ENCODE results near the gene C19orf81. TPM values are rescaled to one million over a fixed set of nuclear protein-coding genes. Genes with fewer than 3 reads are reported as not detected.

Gene C19orf81
- total RNA-seq, 2 donors from 2014 or later, result 4.3 to 33.2 TPM

- TF ChIP-seq POLR2AphosphoS5 (IDR thresholded peaks at IDR 0.05), result no peak
- TF ChIP-seq, protein P1, sequence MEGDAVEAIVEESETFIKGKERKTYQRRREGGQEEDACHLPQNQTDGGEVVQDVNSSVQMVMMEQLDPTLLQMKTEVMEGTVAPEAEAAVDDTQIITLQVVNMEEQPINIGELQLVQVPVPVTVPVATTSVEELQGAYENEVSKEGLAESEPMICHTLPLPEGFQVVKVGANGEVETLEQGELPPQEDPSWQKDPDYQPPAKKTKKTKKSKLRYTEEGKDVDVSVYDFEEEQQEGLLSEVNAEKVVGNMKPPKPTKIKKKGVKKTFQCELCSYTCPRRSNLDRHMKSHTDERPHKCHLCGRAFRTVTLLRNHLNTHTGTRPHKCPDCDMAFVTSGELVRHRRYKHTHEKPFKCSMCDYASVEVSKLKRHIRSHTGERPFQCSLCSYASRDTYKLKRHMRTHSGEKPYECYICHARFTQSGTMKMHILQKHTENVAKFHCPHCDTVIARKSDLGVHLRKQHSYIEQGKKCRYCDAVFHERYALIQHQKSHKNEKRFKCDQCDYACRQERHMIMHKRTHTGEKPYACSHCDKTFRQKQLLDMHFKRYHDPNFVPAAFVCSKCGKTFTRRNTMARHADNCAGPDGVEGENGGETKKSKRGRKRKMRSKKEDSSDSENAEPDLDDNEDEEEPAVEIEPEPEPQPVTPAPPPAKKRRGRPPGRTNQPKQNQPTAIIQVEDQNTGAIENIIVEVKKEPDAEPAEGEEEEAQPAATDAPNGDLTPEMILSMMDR (IDR thresholded peaks at IDR 0.05), result no peak
- TF ChIP-seq POLR2A (IDR thresholded peaks at IDR 0.05), result no peak
- no peaks in the 10 kb centered on the region for H3K9me3 ChIP-seq
- H3K27ac ChIP-seq, result no peak overlapping the region
- peaks cover 4% of the 10 kb centered on the region for H3K4me1 ChIP-seq (replicated peaks)
- 73% methylated on average over 2 of the region's 2 CpGs for WGBS
- DNase-seq (ENCODE audit: low spot score), result no peak
- intact Hi-C loops (cut with DNase I), result no loop called here
- H3K27me3 ChIP-seq (replicated peaks; ENCODE audit: insufficient read depth), result no peaks in the 10 kb centered on the region
- no peak overlapping the region for H3K4me3 ChIP-seq
- no peaks in the 10 kb centered on the region for H3K36me3 ChIP-seq
These were observed 8.9 kb upstream of the C19orf81 start for GRCh38 chr19:50640368-50640767.

DNA sequence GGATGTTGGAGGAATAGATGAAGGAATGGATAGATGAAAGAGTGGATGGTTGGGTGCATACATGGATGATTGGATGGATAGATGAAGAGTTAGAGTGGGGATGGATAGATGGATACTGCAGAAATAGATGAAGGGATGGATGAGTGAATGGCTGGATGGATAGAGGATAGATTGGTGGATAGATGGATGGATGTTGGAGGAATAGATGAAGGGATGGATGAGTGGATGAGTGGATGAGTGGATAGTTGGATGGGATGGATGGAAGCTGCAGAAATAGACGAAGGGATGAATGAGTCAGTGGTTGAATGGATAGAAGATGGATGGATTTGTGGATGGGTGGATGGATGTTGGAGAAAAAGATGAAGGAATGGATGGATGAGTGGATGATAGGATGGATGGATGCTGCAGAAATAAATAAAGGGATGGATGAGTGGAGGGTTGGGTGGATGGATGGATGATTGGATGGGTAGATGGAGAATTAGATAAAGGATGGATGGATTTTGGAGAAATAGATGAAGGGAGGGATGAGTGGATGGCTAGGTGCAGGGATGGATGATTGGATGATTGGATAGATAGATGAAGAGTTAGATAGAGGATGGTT, 4.8 kb upstream of the C19orf81 start:
- no peak for DNase-seq (ENCODE audit: low spot score)
- H3K27ac ChIP-seq, result no peak overlapping the region
- 44% methylated on average over 1 of the region's 1 CpG for WGBS
- no peaks in the 10 kb centered on the region for H3K36me3 ChIP-seq
- H3K4me3 ChIP-seq, result no peak overlapping the region
- no peaks in the 10 kb centered on the region for H3K9me3 ChIP-seq
- H3K27me3 ChIP-seq (replicated peaks; ENCODE audit: insufficient read depth), result no peaks in the 10 kb centered on the region
- intact Hi-C loops (cut with DNase I), result no loop called here
- TF ChIP-seq POLR2A (IDR thresholded peaks at IDR 0.05) (no peak), POLR2AphosphoS5 (IDR thresholded peaks at IDR 0.05) (no peak)
- TF ChIP-seq, protein P1 (IDR thresholded peaks at IDR 0.05), result no peak
- no peaks in the 10 kb centered on the region for H3K4me1 ChIP-seq (replicated peaks)

DNA sequence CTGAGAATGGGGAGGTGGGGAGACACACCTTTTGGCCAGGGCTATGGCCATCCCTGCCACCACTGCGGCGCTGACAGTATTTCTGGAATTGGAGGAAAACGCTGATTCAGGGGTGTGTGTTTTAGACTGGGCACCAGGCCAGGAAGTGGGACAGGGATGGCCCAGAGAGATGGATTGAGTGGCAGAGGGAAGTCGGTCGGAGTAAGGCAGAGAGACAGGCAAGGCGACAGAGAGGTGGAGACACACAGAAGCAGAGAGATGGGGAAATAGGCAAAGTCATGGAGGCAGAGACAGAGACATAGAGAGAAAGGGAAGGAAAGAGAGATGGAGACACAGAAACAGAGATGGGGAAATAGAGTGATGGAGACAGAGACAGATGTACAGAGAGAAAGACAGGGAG, 4.1 kb upstream of the C19orf81 start:
- intact Hi-C loops (cut with DNase I), result no loop called here
- Histone ChIP-seq H3K4me1 (replicated peaks) (no peaks in the 10 kb centered on the region), H3K4me3 (no peak overlapping the region), H3K27me3 (replicated peaks; ENCODE audit: insufficient read depth) (no peaks in the 10 kb centered on the region), H3K27ac (no peak overlapping the region), H3K9me3 (no peaks in the 10 kb centered on the region), H3K36me3 (no peaks in the 10 kb centered on the region)
- WGBS, result 83% methylated on average over 6 of the region's 6 CpGs
- TF ChIP-seq POLR2AphosphoS5 (IDR thresholded peaks at IDR 0.05) (no peak), POLR2A (IDR thresholded peaks at IDR 0.05) (no peak)
- TF ChIP-seq, protein P1 (IDR thresholded peaks at IDR 0.05), result no peak
- no peak for DNase-seq (ENCODE audit: low spot score)

- no peaks in the 10 kb centered on the region for H3K27me3 ChIP-seq (replicated peaks; ENCODE audit: insufficient read depth)
These were observed 3.0 kb upstream of the C19orf81 start for GRCh38 chr19:50646074-50646807.

More at GRCh38 chr19:50646074-50646807, 3.0 kb upstream of the C19orf81 start:
- intact Hi-C loops (cut with DNase I), result no loop called here
- no peak overlapping the region for H3K27ac ChIP-seq
- no peaks in the 10 kb centered on the region for H3K4me1 ChIP-seq (replicated peaks)
- WGBS, result 51% methylated on average over 6 of the region's 6 CpGs
- TF ChIP-seq POLR2AphosphoS5 (IDR thresholded peaks at IDR 0.05), result no peak
- TF ChIP-seq POLR2A (IDR thresholded peaks at IDR 0.05), result no peak
- TF ChIP-seq, protein P1 (IDR thresholded peaks at IDR 0.05), result no peak
- H3K36me3 ChIP-seq, result no peaks in the 10 kb centered on the region
- H3K4me3 ChIP-seq, result no peak overlapping the region
- no peaks in the 10 kb centered on the region for H3K9me3 ChIP-seq
- no peak for DNase-seq (ENCODE audit: low spot score)

Data from prostate gland (tissue), 2 donors.